ENCODE data around the gene GSG1L2.

- no peak for TF ChIP-seq CTCF (IDR thresholded peaks at IDR 0.05; ENCODE audit: insufficient read depth, low read depth, low read length)
- no peak for TF ChIP-seq EZH2 (IDR thresholded peaks at IDR 0.05; ENCODE audit: insufficient read depth, low read length)
Observed at GRCh38 chr17:9780552-9780951, 41.3 kb downstream of the GSG1L2 start.
